Karpas-422 (cell line): ENCODE data around the gene VPS4B. TPM values are rescaled to one million over a fixed set of nuclear protein-coding genes. Genes with fewer than 3 reads are reported as not detected.

ENCODE experiments used
- DNase-seq: peaks from one replicate; pipeline ENCODE4 v3.0.0-alpha.2; 2015
- H2AFZ ChIP-seq: fragments of 200-600 bp; sonication (generic); 2 replicates; pipeline ENCODE4 v1.6.1; 2014; ENCODE audit warnings: antibody characterized with exemption, low read length, mixed read lengths
- H3K27ac ChIP-seq: fragments of 200-600 bp; sonication (generic); 2 replicates; pipeline ENCODE4 v1.5.1; 2014; ENCODE audit warnings: mild to moderate bottlenecking, low read length, moderate library complexity
- H3K27me3 ChIP-seq: fragments of 200-600 bp; sonication (generic); 2 replicates; pipeline ENCODE4 v1.6.1; 2014; ENCODE audit warnings: low read length, mixed read lengths
- H3K36me3 ChIP-seq: fragments of 200-600 bp; sonication (generic); 2 replicates; pipeline ENCODE4 v1.6.1; 2014; ENCODE audit warnings: low read length, mixed read lengths; ENCODE audit not compliant: insufficient read depth
- H3K4me1 ChIP-seq: fragments of 200-600 bp; sonication (generic); 2 replicates; pipeline ENCODE4 v1.6.1; 2014; ENCODE audit warnings: mild to moderate bottlenecking, low read length, mixed read lengths
- H3K4me2 ChIP-seq: fragments of 200-600 bp; sonication (generic); 2 replicates; pipeline ENCODE4 v1.6.1; 2014; ENCODE audit warnings: low read length, low read depth, mild to moderate bottlenecking; ENCODE audit not compliant: poor library complexity, severe bottlenecking
- H3K4me3 ChIP-seq: fragments of 200-600 bp; sonication (generic); 2 replicates; pipeline ENCODE4 v1.5.1; 2014; ENCODE audit warnings: mild to moderate bottlenecking, antibody characterized with exemption, low read length, mixed read lengths
- H3K79me2 ChIP-seq: fragments of 200-600 bp; sonication (generic); 2 replicates; pipeline ENCODE4 v1.6.1; 2014; ENCODE audit warnings: mild to moderate bottlenecking, low read length, mixed read lengths
- H3K9ac ChIP-seq: fragments of 200-600 bp; sonication (generic); 2 replicates; pipeline ENCODE4 v1.6.0; 2014; ENCODE audit warnings: low read length
- H3K9me2 ChIP-seq: fragments of 200-600 bp; sonication (generic), shearing (Covaris generic); replicated peaks from 2 replicates; pipeline ENCODE4 v1.6.0; 2014; ENCODE audit warnings: mild to moderate bottlenecking, low read length, moderate library complexity; ENCODE audit not compliant: insufficient read depth
- H3K9me3 ChIP-seq: fragments of 300-700, 200-600 bp; sonication (generic); 2 replicates; pipeline ENCODE4 v1.6.1; 2014; ENCODE audit warnings: low read length, mixed read lengths
- H4K20me1 ChIP-seq: fragments of 200-600 bp; sonication (generic); 2 replicates; pipeline ENCODE4 v1.6.1; 2014; ENCODE audit warnings: mild to moderate bottlenecking, antibody characterized with exemption, low read length, low read depth; ENCODE audit not compliant: insufficient read depth
- total RNA-seq: library from RNA; depleted of rRNA; stranded (reverse); fragments of >200 nt; shearing (Covaris generic); gene quantifications from 2 replicates; pipeline ENCODE4 v1.2.3, GENCODE V29; 2014; ENCODE audit warnings: low replicate concordance; rRNA removed

Gene VPS4B
- total RNA-seq = 58.5 and 62.7 TPM in 2 replicates

DNA sequence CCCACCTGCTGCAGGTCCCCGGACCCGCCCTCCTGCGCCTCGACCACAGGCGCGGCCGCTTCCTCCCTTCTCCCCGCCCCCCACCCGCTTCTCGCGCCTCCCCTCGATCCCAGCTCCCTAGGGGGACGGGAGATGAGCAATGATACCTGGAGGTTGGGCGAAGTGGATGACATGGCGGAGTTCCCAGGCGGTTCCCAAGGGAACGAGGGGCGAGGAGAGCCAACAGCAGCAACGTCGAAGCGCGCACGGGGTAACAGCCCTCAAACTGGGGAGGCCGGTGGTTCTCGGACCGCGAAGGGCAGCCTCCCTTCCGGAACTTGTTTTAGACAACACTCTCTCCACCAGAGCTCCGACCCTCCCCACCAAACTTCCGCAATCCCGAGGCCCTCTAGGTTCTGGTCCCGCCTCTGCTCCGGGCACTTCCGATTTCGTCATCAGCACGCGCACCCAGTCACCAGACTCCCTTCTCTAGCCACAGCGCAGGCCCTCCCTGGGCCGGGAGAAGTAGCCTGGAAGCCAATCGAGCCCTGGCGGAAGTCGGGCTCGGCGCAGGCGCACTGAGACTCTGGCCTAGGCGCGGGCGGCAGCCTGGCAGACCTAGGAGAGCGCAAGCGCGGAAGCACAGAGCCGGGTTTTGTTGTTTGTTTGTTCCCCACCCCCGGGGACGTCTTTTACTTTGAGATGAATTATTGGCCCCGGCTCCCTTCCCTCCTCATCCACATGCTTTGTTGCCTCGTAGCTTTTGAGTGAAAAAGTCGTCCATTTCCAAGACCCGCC is at the start of gene VPS4B:
Gene VPS4B (minus strand): TSS at position 390 of the 777 bp plus-strand sequence. CDS start 217 bp downstream, at position 173.
- DNase-seq = peak; percentile 100
- Histone ChIP-seq H3K9me3 (no peaks in the 10 kb centered on the region), H2AFZ (peak within 1 kb of the TSS; percentile 84), H3K27ac (peak within 1 kb of the TSS; percentile 66), H3K36me3 (peaks cover 19% of the 10 kb centered on the region; the same call in 1 of the 2 replicates), H3K4me1 (peaks cover 20% of the 10 kb centered on the region), H3K9ac (peak within 1 kb of the TSS; percentile 88), H3K9me2 (no peaks in the 10 kb centered on the region), H4K20me1 (peaks cover 19% of the 10 kb centered on the region; the same call in 1 of the 2 replicates), H3K27me3 (no peaks in the 10 kb centered on the region), H3K4me3 (peak within 1 kb of the TSS; percentile 77), H3K79me2 (peaks cover 49% of the 10 kb centered on the region), H3K4me2 (peak within 1 kb of the TSS; percentile 98)

DNA sequence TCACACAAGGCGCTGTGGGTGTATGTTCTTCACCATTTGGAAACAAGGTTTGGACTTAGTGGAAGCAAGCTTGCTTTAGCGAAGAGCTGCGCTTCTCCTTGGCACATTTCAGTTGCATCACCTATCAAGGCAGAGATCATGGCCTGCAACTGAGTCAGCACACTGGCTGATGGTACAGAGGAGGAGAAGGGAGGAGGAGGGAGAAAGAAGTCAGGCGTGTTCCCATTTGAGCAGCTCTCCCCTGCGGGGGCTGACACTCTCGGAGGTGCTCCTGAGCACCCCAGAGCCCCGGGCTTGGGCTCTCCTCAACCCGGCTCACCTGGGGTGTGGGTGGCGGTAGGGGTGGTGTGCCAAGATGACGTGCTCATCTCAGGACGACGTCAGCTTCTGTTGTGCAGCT is 48.5 kb upstream of the VPS4B start:
- H3K36me3 ChIP-seq = no peaks in the 10 kb centered on the region
- H3K4me2 ChIP-seq = no peak overlapping the region
- no peak for DNase-seq
- no peaks in the 10 kb centered on the region for H3K9me2 ChIP-seq
- H3K4me3 ChIP-seq = no peak overlapping the region
- no peak overlapping the region for H3K27ac ChIP-seq
- H3K27me3 ChIP-seq = no peaks in the 10 kb centered on the region
- H3K4me1 ChIP-seq = no peaks in the 10 kb centered on the region
- no peak overlapping the region for H2AFZ ChIP-seq
- H4K20me1 ChIP-seq = no peaks in the 10 kb centered on the region
- no peak overlapping the region for H3K9ac ChIP-seq
- H3K79me2 ChIP-seq = no peaks in the 10 kb centered on the region
- no peaks in the 10 kb centered on the region for H3K9me3 ChIP-seq

GRCh38 chr18:63468575-63468974 is 46.3 kb upstream of the VPS4B start:
- H3K9ac ChIP-seq = no peak overlapping the region
- no peaks in the 10 kb centered on the region for H3K27me3 ChIP-seq
- DNase-seq = no peak
- H3K4me2 ChIP-seq = no peak overlapping the region
- H3K4me1 ChIP-seq = no peaks in the 10 kb centered on the region
- H4K20me1 ChIP-seq = no peaks in the 10 kb centered on the region
- H3K36me3 ChIP-seq = no peaks in the 10 kb centered on the region
- H3K27ac ChIP-seq = no peak overlapping the region
- H3K79me2 ChIP-seq = no peaks in the 10 kb centered on the region
- H3K9me3 ChIP-seq = no peaks in the 10 kb centered on the region
- H3K9me2 ChIP-seq = no peaks in the 10 kb centered on the region
- no peak overlapping the region for H3K4me3 ChIP-seq
- no peak overlapping the region for H2AFZ ChIP-seq

DNA sequence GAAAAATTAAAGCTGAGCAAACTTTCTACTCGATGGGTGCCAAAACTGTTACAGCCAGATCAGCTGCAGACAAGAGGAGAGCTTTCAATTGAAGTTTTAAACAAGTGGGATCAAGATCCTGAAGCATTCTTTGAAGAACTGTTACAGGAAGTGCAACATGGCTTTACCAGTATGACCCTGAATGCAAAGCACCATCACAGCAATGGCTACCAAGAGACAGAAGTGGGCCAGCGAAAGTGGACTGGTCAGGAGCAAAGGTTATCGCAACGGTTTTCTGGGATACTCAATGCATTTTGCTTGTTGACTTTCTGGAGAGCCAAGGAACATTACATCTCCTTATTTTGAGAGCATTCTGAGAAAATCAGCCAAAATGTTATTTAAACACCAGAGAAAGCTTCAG is 45.4 kb upstream of the VPS4B start:
- Histone ChIP-seq H4K20me1 (no peaks in the 10 kb centered on the region), H3K4me3 (no peak overlapping the region), H3K27ac (no peak overlapping the region), H3K9me3 (no peaks in the 10 kb centered on the region), H3K9ac (no peak overlapping the region), H3K4me2 (no peak overlapping the region), H3K36me3 (no peaks in the 10 kb centered on the region), H3K4me1 (no peaks in the 10 kb centered on the region), H3K27me3 (no peaks in the 10 kb centered on the region), H3K79me2 (no peaks in the 10 kb centered on the region), H3K9me2 (no peaks in the 10 kb centered on the region), H2AFZ (peak overlapping the region; percentile 37; the same call in 1 of the 2 replicates)
- no peak for DNase-seq

DNA sequence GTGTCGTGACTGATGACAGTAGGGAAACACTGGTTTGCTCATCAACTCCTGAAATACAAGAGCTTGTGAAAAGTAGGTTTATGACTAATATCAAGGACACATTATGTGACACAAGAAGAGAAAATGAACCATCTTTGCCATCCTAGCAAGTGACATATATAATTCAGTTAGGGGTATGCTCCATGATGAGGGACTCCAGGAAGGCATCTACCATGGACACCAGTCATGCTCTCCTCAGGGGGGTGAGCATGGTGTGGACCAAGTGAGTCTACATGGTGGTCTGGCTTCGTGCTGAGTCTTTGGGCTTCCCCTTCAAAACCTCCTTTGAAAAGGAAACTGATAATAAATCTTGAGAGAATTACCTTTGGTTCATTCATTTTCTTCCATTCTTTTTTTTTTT is 42.8 kb upstream of the VPS4B start:
- Histone ChIP-seq H3K4me3 (no peak overlapping the region), H3K9me2 (no peaks in the 10 kb centered on the region), H2AFZ (no peak overlapping the region), H3K36me3 (no peaks in the 10 kb centered on the region), H3K4me2 (no peak overlapping the region), H3K9ac (no peak overlapping the region), H3K27me3 (no peaks in the 10 kb centered on the region), H4K20me1 (no peaks in the 10 kb centered on the region), H3K9me3 (no peaks in the 10 kb centered on the region), H3K79me2 (no peaks in the 10 kb centered on the region), H3K27ac (no peak overlapping the region), H3K4me1 (no peaks in the 10 kb centered on the region)
- no peak for DNase-seq

DNA sequence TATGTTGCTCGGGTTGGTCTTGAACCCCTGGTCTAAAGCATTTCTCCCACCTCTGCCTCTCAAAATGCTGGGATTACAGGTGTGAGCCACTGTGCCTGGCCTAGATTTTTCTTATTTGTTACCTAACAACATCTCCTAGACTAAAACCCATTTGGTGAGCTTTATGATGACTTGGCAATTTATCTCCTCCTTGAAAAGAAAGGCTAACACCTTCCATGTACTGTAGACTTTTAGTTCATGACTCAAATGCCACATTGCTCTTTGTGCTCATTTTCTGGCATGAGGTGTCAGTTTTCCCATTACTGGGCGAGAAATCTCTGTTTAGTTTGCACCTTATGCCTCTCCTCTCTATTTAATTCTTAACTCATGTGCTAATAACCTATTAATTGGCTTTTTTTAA is 42.2 kb upstream of the VPS4B start:
- DNase-seq = no peak
- H3K4me2 ChIP-seq = no peak overlapping the region
- no peak overlapping the region for H2AFZ ChIP-seq
- H3K4me3 ChIP-seq = no peak overlapping the region
- no peaks in the 10 kb centered on the region for H3K9me2 ChIP-seq
- no peak overlapping the region for H3K27ac ChIP-seq
- H3K9me3 ChIP-seq = no peaks in the 10 kb centered on the region
- no peaks in the 10 kb centered on the region for H4K20me1 ChIP-seq
- H3K36me3 ChIP-seq = no peaks in the 10 kb centered on the region
- no peaks in the 10 kb centered on the region for H3K4me1 ChIP-seq
- no peak overlapping the region for H3K9ac ChIP-seq
- H3K27me3 ChIP-seq = no peaks in the 10 kb centered on the region
- no peaks in the 10 kb centered on the region for H3K79me2 ChIP-seq

- Histone ChIP-seq H3K4me2 (no peak overlapping the region), H3K9me3 (no peaks in the 10 kb centered on the region), H3K4me3 (no peak overlapping the region), H3K27ac (no peak overlapping the region), H3K79me2 (no peaks in the 10 kb centered on the region), H3K9ac (no peak overlapping the region), H3K36me3 (no peaks in the 10 kb centered on the region), H3K4me1 (no peaks in the 10 kb centered on the region), H4K20me1 (no peaks in the 10 kb centered on the region), H2AFZ (no peak overlapping the region), H3K9me2 (no peaks in the 10 kb centered on the region), H3K27me3 (no peaks in the 10 kb centered on the region)
- no peak for DNase-seq
These were observed 38.1 kb upstream of the VPS4B start for GRCh38 chr18:63460414-63460813.

GRCh38 chr18:63457977-63458376 is 35.7 kb upstream of the VPS4B start:
- no peak for DNase-seq

More at GRCh38 chr18:63457977-63458376, 35.7 kb upstream of the VPS4B start:
- no peaks in the 10 kb centered on the region for H3K79me2 ChIP-seq
- H3K27me3 ChIP-seq = no peaks in the 10 kb centered on the region
- no peaks in the 10 kb centered on the region for H4K20me1 ChIP-seq
- H3K27ac ChIP-seq = no peak overlapping the region
- H3K9me3 ChIP-seq = no peaks in the 10 kb centered on the region
- no peak overlapping the region for H2AFZ ChIP-seq
- H3K4me1 ChIP-seq = no peaks in the 10 kb centered on the region
- H3K4me2 ChIP-seq = no peak overlapping the region
- no peak overlapping the region for H3K9ac ChIP-seq
- H3K9me2 ChIP-seq = no peaks in the 10 kb centered on the region
- H3K36me3 ChIP-seq = no peaks in the 10 kb centered on the region
- no peak overlapping the region for H3K4me3 ChIP-seq
